HCT116 (cell line): ENCODE data around the gene NEDD4. TPM values are rescaled to one million over a fixed set of nuclear protein-coding genes. Genes with fewer than 3 reads are reported as not detected.

Source experiments
- ATAC-seq: fragments of 200-7000 bp; cut with Tn5 transposase; 2 replicates; pipeline ENCODE4 v1.9.1; 2020; ENCODE audit warnings: mild to moderate bottlenecking, moderate library complexity
- BruUV-seq: library from RNA; stranded (reverse); fragments of 400-500 nt; replicated peaks from 2 replicates; lab custom pipeline; 2021; lab: Mats Ljungman, UMichigan
- CTCF ChIA-PET: fragments of 300-600 bp; sonication (Branson Sonifier 250); formaldehyde crosslinking; loops from one replicate; lab custom pipeline; 2021; ENCODE audit warnings: antibody characterized with exemption; lab: Charles Lee
- POLR2A ChIA-PET: fragments of 300-600, 350-600 bp; sonication (Branson Sonifier 250); formaldehyde crosslinking; loops from one replicate; lab custom pipeline; 2021; ENCODE audit warnings: antibody characterized with exemption; lab: Charles Lee
- RAD21 ChIA-PET, 2 experiments: fragments of 300-600 bp; sonication (Branson Sonifier 250); formaldehyde crosslinking; loops; one replicate each; lab custom pipeline; 2023; ENCODE audit warnings: low total read pairs in 2 of 2; ENCODE audit not compliant: uncharacterized antibody in 2 of 2, unreplicated experiment in 2 of 2, low non-redundant PET in 1 of 2; lab: Charles Lee
- DNase-seq: peaks from one replicate; pipeline ENCODE4 v3.0.0-alpha.2; 2010; ENCODE audit warnings: low read depth, low spot score
- H2AFZ ChIP-seq: fragments of 200-600 bp; shearing (Covaris generic), sonication (generic); 2 replicates; pipeline ENCODE4 v1.6.1; 2017; ENCODE audit warnings: low read depth, mixed run types, mixed read lengths, antibody characterized with exemption, low read length; ENCODE audit not compliant: poor library complexity, severe bottlenecking
- H3K27ac ChIP-seq: 2 replicates; pipeline ENCODE4 v1.5.1; 2012; ENCODE audit warnings: low read depth, low read length
- H3K27me3 ChIP-seq: fragments of 200-600 bp; sonication (generic); 2 replicates; pipeline ENCODE4 v1.6.1; 2016; ENCODE audit warnings: mixed run types, low read length, mixed read lengths; ENCODE audit not compliant: insufficient read depth
- H3K36me3 ChIP-seq, 2 experiments: fragments of 200-500 bp in 1 of 2; fragments of 200-600 bp in 1 of 2; sonication (Bioruptor generic) in 1 of 2; sonication (generic) in 1 of 2; 2 replicates each; pipeline versions ENCODE4 v1.5.1 to v1.6.1; 2014 to 2016; ENCODE audit warnings: low read length in 2 of 2, inconsistent platforms in 1 of 2, mixed read lengths in 1 of 2, mixed run types in 1 of 2; ENCODE audit not compliant: insufficient read depth in 2 of 2, control insufficient read depth in 1 of 2
- H3K4me1 ChIP-seq, 2 experiments: fragments of 200-600 bp in 1 of 2; sonication (generic) in 1 of 2; 2 replicates each; pipeline versions ENCODE4 v1.5.1 to v1.6.1; 2012 to 2017; ENCODE audit warnings: low read length in 2 of 2, inconsistent platforms in 1 of 2, mild to moderate bottlenecking in 1 of 2, mixed read lengths in 1 of 2, mixed run types in 1 of 2, moderate library complexity in 1 of 2; ENCODE audit not compliant: insufficient read depth in 2 of 2, control insufficient read depth in 1 of 2
- H3K4me2 ChIP-seq: fragments of 200-600 bp; sonication (generic); 2 replicates; pipeline ENCODE4 v1.6.1; 2017; ENCODE audit warnings: mixed run types, low read length, mixed read lengths
- H3K4me3 ChIP-seq, 2 experiments: fragments of 200-600 bp in 1 of 2; sonication (generic) in 1 of 2; replicated peaks in 1 of 2; 2 replicates each; pipeline ENCODE4 v1.5.1; 2011 to 2016; ENCODE audit warnings: low read length in 2 of 2, control low read depth in 1 of 2, low read depth in 1 of 2, mild to moderate bottlenecking in 1 of 2, mixed read lengths in 1 of 2, mixed run types in 1 of 2
- H3K79me2 ChIP-seq: fragments of 200-600 bp; sonication (generic); 2 replicates; pipeline ENCODE4 v1.6.1; 2017; ENCODE audit warnings: mild to moderate bottlenecking, mixed run types, low read length, moderate library complexity, mixed read lengths; ENCODE audit not compliant: insufficient read depth
- H3K9ac ChIP-seq: fragments of 200-600 bp; sonication (generic); 2 replicates; pipeline ENCODE4 v1.6.1; 2016; ENCODE audit warnings: low read length, mixed read lengths
- H3K9me2 ChIP-seq: fragments of 200-600 bp; sonication (generic), shearing (Covaris generic); 2 replicates; pipeline ENCODE4 v1.6.1; 2017; ENCODE audit warnings: mixed run types, mild to moderate bottlenecking, moderate library complexity; ENCODE audit not compliant: insufficient read depth
- H3K9me3 ChIP-seq, 2 experiments: fragments of 200-500 bp in 1 of 2; fragments of 200-600 bp in 1 of 2; sonication (Bioruptor generic) in 1 of 2; sonication (generic) in 1 of 2; 2 replicates each; pipeline ENCODE4 v1.6.1; 2014 to 2017; ENCODE audit warnings: low read length in 2 of 2, mixed read lengths in 2 of 2, inconsistent platforms in 1 of 2, low read depth in 1 of 2, mild to moderate bottlenecking in 1 of 2, mixed run types in 1 of 2, moderate library complexity in 1 of 2; ENCODE audit not compliant: control insufficient read depth in 1 of 2, insufficient read depth in 1 of 2
- H4K20me1 ChIP-seq: fragments of 200-600 bp; sonication (generic), shearing (Covaris generic); 2 replicates; pipeline ENCODE4 v1.6.1; 2017; ENCODE audit warnings: mixed run types, mild to moderate bottlenecking, moderate library complexity; ENCODE audit not compliant: insufficient read depth
- ATF3 ChIP-seq: IDR thresholded peaks from 2 replicates; pipeline ENCODE4 v1.6.1; 2012
- CBX3 ChIP-seq: IDR thresholded peaks from 2 replicates; pipeline ENCODE4 v1.6.1; 2012; ENCODE audit warnings: low read depth
- CEBPB ChIP-seq: IDR thresholded peaks from 2 replicates; pipeline ENCODE4 v1.6.1; 2012; ENCODE audit warnings: low read depth
- EGR1 ChIP-seq: IDR thresholded peaks from 2 replicates; pipeline ENCODE4 v1.6.1; 2012; ENCODE audit warnings: low read depth
- ELF1 ChIP-seq: IDR thresholded peaks from 2 replicates; pipeline ENCODE4 v1.6.1; 2012; ENCODE audit warnings: low read depth, borderline replicate concordance
- EZH2 ChIP-seq: fragments of 200-600 bp; sonication (generic); IDR thresholded peaks from 2 replicates; pipeline ENCODE4 v1.6.1; 2017; ENCODE audit warnings: antibody characterized with exemption, mixed run types
- FOSL1 ChIP-seq: IDR thresholded peaks from 2 replicates; pipeline ENCODE4 v1.6.1; 2012; ENCODE audit warnings: low read depth
- JUND ChIP-seq: IDR thresholded peaks from 2 replicates; pipeline ENCODE4 v1.6.1; 2012
- MAX ChIP-seq: IDR thresholded peaks from 2 replicates; pipeline ENCODE4 v1.6.1; 2012
- POLR2A ChIP-seq: IDR thresholded peaks from 2 replicates; pipeline ENCODE4 v1.7.0; 2011; ENCODE audit warnings: borderline replicate concordance; ENCODE audit not compliant: insufficient read depth, insufficient read length; ENCODE audit errors: extremely low read depth
- POLR2AphosphoS5 ChIP-seq: IDR thresholded peaks from 2 replicates; pipeline ENCODE4 v1.6.1; 2011; ENCODE audit warnings: mild to moderate bottlenecking, low read depth, low read length, moderate library complexity
- RAD21 ChIP-seq: IDR thresholded peaks from 2 replicates; pipeline ENCODE4 v1.6.1; 2012; ENCODE audit warnings: low read depth, mild to moderate bottlenecking
- SP1 ChIP-seq: IDR thresholded peaks from 2 replicates; pipeline ENCODE4 v1.6.1; 2012; ENCODE audit warnings: low read depth
- SRF ChIP-seq: IDR thresholded peaks from 2 replicates; pipeline ENCODE4 v1.6.1; 2012; ENCODE audit warnings: low read depth
- TCF7L2 ChIP-seq: IDR thresholded peaks from 2 replicates; pipeline ENCODE4 v1.7.0; 2011; ENCODE audit warnings: borderline replicate concordance, inconsistent platforms; ENCODE audit not compliant: insufficient read depth, insufficient read length; ENCODE audit errors: extremely low read depth
- YY1 ChIP-seq: IDR thresholded peaks from 2 replicates; pipeline ENCODE4 v1.6.1; 2011; ENCODE audit warnings: low read length, low read depth, moderate library complexity, mild to moderate bottlenecking; ENCODE audit not compliant: insufficient replicate concordance; ENCODE audit errors: extremely low read depth
- intact Hi-C: fragments of 100-400 bp; cut with micrococcal nuclease; formaldehyde crosslinking; loops from 2 replicates; pipeline ENCODE4 v1.10.0; 2022
- total RNA-seq: library from RNA; stranded (reverse); gene quantifications from one replicate; pipeline ENCODE4 v1.2.1, GENCODE V29; 2021; ENCODE audit not compliant: unreplicated experiment
- TF ChIP-seq, protein P1 (sequence below), 3 experiments: fragments of 200-600 bp in 1 of 3; sonication (generic) in 1 of 3; IDR thresholded peaks in 2 of 3; conservative IDR thresholded peaks in 1 of 3; 2 replicates each; pipeline ENCODE4 v1.5.1; 2012 to 2017; ENCODE audit warnings: low read depth in 2 of 3, low read length in 2 of 3, antibody characterized with exemption in 1 of 3, borderline replicate concordance in 1 of 3, control low read depth in 1 of 3, mild to moderate bottlenecking in 1 of 3, mixed read lengths in 1 of 3, mixed run types in 1 of 3, moderate library complexity in 1 of 3; ENCODE audit not compliant: insufficient read depth in 1 of 3
- TF ChIP-seq, protein P2 (sequence below): IDR thresholded peaks from 2 replicates; pipeline ENCODE4 v1.6.1; 2011; ENCODE audit warnings: mild to moderate bottlenecking, low read length, moderate library complexity; ENCODE audit not compliant: insufficient replicate concordance; ENCODE audit errors: extremely low read depth
- TF ChIP-seq, protein P3 (sequence below): IDR thresholded peaks from 2 replicates; pipeline ENCODE4 v1.6.1; 2012; ENCODE audit warnings: low read depth

Gene NEDD4
- total RNA-seq, 1 experiment from 2014 or later = 13.7 TPM

- H4K20me1 ChIP-seq = no peaks in the 10 kb centered on the region
- ChIA-PET POLR2A (no interaction called here), CTCF (no interaction called here)
- H2AFZ ChIP-seq = no peak overlapping the region
- intact Hi-C loops = loop anchor here (10.0 kb wide), 1 partner anchor 254 kb away; the partner anchor contains the start of gene RFX7
- H3K4me3 ChIP-seq = no peak overlapping the region
- H3K9me2 ChIP-seq = no peaks in the 10 kb centered on the region
- TF ChIP-seq JUND (no peak), ATF3 (no peak), MAX (no peak), YY1 (no peak), CEBPB (no peak), SRF (no peak), CBX3 (no peak), POLR2AphosphoS5 (no peak), RAD21 (no peak), SP1 (no peak), EZH2 (no peak), TCF7L2 (no peak), FOSL1 (no peak), ELF1 (no peak), POLR2A (no peak), EGR1 (no peak)
- TF ChIP-seq, protein P1, sequence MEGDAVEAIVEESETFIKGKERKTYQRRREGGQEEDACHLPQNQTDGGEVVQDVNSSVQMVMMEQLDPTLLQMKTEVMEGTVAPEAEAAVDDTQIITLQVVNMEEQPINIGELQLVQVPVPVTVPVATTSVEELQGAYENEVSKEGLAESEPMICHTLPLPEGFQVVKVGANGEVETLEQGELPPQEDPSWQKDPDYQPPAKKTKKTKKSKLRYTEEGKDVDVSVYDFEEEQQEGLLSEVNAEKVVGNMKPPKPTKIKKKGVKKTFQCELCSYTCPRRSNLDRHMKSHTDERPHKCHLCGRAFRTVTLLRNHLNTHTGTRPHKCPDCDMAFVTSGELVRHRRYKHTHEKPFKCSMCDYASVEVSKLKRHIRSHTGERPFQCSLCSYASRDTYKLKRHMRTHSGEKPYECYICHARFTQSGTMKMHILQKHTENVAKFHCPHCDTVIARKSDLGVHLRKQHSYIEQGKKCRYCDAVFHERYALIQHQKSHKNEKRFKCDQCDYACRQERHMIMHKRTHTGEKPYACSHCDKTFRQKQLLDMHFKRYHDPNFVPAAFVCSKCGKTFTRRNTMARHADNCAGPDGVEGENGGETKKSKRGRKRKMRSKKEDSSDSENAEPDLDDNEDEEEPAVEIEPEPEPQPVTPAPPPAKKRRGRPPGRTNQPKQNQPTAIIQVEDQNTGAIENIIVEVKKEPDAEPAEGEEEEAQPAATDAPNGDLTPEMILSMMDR (IDR thresholded peaks at IDR 0.05 in 2 of 3, conservative IDR thresholded peaks at IDR 0.05 in 1 of 3; ENCODE audit: borderline replicate concordance in 1 of 3, insufficient read depth in 1 of 3, low read depth in 2 of 3, low read length in 2 of 3) = no peak
- TF ChIP-seq, protein P2, sequence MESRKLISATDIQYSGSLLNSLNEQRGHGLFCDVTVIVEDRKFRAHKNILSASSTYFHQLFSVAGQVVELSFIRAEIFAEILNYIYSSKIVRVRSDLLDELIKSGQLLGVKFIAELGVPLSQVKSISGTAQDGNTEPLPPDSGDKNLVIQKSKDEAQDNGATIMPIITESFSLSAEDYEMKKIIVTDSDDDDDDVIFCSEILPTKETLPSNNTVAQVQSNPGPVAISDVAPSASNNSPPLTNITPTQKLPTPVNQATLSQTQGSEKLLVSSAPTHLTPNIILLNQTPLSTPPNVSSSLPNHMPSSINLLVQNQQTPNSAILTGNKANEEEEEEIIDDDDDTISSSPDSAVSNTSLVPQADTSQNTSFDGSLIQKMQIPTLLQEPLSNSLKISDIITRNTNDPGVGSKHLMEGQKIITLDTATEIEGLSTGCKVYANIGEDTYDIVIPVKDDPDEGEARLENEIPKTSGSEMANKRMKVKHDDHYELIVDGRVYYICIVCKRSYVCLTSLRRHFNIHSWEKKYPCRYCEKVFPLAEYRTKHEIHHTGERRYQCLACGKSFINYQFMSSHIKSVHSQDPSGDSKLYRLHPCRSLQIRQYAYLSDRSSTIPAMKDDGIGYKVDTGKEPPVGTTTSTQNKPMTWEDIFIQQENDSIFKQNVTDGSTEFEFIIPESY = no peak
- TF ChIP-seq, protein P3, sequence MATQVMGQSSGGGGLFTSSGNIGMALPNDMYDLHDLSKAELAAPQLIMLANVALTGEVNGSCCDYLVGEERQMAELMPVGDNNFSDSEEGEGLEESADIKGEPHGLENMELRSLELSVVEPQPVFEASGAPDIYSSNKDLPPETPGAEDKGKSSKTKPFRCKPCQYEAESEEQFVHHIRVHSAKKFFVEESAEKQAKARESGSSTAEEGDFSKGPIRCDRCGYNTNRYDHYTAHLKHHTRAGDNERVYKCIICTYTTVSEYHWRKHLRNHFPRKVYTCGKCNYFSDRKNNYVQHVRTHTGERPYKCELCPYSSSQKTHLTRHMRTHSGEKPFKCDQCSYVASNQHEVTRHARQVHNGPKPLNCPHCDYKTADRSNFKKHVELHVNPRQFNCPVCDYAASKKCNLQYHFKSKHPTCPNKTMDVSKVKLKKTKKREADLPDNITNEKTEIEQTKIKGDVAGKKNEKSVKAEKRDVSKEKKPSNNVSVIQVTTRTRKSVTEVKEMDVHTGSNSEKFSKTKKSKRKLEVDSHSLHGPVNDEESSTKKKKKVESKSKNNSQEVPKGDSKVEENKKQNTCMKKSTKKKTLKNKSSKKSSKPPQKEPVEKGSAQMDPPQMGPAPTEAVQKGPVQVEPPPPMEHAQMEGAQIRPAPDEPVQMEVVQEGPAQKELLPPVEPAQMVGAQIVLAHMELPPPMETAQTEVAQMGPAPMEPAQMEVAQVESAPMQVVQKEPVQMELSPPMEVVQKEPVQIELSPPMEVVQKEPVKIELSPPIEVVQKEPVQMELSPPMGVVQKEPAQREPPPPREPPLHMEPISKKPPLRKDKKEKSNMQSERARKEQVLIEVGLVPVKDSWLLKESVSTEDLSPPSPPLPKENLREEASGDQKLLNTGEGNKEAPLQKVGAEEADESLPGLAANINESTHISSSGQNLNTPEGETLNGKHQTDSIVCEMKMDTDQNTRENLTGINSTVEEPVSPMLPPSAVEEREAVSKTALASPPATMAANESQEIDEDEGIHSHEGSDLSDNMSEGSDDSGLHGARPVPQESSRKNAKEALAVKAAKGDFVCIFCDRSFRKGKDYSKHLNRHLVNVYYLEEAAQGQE = no peak
- TF ChIP-seq, all 23 proteins: peak for 0
- Histone ChIP-seq H3K4me2 (no peak overlapping the region), H3K9ac (no peak overlapping the region), H3K27me3 (no peaks in the 10 kb centered on the region), H3K27ac (no peak overlapping the region), H3K79me2 (0 out of 2 replicates have a peak, but pooled peaks cover 10% of the 10 kb centered on the region), H3K36me3 (no peaks in the 10 kb centered on the region), H3K9me3 (no peaks in the 10 kb centered on the region), H3K4me1 (peaks cover 8 to 17% of the 10 kb centered on the region in 2 experiments)
- DNase-seq = no peak
- RAD21 ChIA-PET = no interaction called here
- no peak for ATAC-seq
- no TSS peak for BruUV-seq
These were observed 2.9 kb downstream of the NEDD4 start for GRCh38 chr15:55990516-55990915.
